Renal cortical epithelial cell (primary cell): ENCODE measurements around the gene OTOP1. TPM values are rescaled to one million over a fixed set of nuclear protein-coding genes. Genes with fewer than 3 reads are reported as not detected.
"Not testable (repeated sequence)": the region's sequence is repeated elsewhere in the genome, so short reads cannot be mapped to it uniquely, and the experiment has no call there.

Experiments used
- DNase-seq: peaks from one replicate; pipeline ENCODE4 v3.0.0-alpha.2; 2011; ENCODE audit warnings: low read depth
- total RNA-seq: library from RNA; depleted of rRNA; stranded (reverse); fragments of >200 nt; gene quantifications from 2 replicates; pipeline ENCODE4 v1.2.3, GENCODE V29; 2014

The OTOP1 gene, protein sequence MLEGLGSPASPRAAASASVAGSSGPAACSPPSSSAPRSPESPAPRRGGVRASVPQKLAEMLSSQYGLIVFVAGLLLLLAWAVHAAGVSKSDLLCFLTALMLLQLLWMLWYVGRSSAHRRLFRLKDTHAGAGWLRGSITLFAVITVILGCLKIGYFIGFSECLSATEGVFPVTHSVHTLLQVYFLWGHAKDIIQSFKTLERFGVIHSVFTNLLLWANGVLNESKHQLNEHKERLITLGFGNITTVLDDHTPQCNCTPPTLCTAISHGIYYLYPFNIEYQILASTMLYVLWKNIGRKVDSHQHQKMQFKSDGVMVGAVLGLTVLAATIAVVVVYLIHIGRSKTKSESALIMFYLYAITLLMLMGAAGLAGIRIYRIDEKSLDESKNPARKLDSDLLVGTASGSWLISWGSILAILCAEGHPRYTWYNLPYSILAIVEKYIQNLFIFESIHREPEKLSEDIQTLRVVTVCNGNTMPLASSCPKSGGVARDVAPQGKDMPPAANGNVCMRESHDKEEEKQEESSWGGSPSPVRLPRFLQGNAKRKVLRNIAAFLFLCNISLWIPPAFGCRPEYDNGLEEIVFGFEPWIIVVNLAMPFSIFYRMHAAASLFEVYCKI
- not detected in 2 replicates for total RNA-seq

DNA sequence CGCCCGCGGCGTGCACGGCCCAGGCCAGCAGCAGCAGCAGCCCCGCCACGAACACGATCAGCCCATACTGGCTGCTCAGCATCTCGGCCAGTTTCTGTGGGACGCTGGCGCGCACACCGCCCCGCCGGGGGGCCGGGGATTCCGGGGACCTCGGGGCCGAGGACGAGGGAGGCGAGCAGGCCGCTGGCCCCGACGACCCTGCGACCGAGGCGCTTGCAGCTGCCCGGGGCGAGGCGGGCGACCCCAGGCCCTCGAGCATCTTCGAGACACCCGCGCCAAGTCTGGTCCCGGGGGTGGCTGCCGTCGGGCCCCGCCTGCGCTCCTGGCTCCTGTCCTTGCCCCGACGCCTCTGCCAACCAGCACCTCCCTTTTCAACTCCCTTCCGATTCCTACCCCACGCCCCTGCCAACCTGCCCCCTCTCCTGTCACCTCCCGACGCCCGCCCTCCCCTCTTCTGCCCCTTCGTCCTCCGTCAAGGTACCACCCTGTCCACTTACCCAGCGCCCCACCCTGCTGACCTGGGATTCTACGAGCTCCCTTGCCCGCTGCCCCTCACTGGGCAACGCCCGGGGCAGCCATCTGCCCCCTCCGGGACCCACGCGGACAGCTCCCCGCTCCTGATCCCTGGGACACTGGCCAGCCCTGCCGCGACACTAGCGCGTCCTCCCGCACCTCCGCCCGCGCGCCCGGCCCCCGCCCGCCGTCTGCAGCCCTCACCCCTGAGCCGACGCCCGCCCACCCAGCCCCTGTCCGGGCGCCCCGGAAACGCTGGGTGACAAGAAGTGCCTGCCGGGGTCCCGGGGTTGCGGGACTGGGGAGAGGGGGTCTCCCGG lies at the start of gene OTOP1:
OTOP1 (minus strand) TSS at position 324 of the 833 bp plus-strand sequence; CDS start at position 259, 65 bp downstream.
- DNase-seq: no peak

DNA sequence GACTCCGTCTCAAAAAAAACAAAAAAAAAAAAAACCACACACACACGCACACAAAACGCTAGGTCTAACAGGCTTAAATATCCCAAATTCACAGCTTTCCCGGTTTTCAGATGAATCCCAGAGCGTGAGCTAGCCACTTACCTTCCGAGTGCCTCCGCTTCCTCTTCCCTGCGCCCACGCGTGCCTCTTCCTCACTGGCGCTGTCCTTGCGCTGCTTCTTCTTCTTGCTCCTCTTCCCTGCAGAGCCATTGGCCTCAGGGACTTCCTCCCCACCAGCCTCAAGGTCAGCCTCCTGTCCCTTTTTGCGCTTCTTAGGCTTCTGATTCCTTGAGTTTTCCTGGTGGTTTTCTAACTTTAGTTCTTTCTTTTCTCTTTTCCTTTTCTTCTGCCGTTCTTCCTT lies 47.5 kb upstream of the OTOP1 start:
- DNase-seq: no peak

DNA sequence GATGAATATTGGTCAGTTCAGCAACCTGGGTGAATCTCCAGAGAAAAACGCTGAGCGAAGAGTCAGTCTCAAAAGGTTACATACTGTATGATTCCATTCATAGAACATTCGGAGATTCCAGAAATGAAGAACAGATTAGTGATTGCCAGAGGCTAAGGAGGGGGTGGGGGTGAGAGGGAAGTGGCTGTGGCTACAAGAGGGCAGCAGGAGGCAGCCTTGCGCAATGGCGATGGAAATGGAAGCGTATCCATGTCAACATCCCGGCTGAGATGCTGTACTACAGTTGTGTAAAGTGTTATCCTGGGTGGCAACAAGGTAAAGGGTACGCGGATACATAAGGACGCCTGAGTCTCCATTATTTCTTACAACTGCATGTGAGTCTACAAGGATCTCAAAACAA lies 45.2 kb upstream of the OTOP1 start:
- no peak for DNase-seq

DNA sequence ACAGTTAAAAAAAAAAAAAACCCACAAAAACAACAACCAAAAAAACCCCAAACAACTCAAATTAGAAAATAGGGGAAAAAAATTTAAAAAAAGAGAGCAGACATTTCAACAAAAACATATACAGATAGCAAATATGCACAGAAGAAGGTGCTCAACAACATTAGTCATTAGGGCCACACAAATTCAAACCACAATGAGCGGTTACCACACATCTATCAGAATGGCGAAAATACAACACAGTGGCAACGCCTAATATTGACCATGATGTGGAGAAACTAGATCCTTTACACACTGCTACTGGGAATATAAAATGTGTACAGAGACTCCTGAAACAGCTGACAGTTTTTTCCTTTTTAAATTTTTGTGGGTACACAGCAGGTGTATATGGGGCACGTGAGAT lies 43.8 kb upstream of the OTOP1 start:
- no peak for DNase-seq

DNA sequence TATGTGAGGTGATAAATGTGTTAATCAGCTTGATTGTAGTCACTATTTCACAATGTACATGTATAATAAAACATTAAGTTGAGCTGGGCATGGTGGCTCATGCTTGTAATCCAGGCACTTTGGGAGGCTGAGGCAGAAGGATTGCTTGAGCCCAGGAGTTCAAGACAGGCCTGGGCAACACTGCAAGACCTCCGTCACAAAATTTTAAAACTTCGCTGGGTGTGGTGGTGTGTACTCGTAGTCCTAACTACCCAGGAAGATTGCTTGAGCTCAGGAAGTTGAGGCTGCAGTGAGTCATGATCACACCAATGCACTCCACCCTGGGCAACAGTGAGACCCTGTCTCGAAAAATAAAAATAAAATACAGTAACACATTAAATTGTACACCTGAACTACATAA lies 43.1 kb upstream of the OTOP1 start:
- DNase-seq: no peak

DNA sequence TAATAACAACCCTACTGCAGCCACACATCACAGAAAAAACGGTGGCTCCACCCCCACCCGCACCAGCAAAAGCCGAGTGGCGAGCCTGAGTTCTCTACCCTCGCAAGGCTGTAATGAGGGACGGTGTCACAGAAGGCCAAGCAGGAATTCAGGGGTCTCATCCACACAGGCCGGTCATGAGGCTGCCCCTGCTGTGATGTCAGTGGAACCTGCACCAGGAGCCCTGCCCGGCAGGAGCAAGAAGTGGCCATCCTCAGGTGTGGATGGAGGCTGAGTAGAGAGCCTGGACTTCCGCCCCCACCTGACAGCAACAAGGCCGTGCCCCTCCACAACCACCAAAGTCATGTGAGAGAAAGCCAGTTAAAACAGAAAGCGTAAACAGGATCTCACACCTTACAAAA lies 42.6 kb upstream of the OTOP1 start:
- DNase-seq: no peak

DNA sequence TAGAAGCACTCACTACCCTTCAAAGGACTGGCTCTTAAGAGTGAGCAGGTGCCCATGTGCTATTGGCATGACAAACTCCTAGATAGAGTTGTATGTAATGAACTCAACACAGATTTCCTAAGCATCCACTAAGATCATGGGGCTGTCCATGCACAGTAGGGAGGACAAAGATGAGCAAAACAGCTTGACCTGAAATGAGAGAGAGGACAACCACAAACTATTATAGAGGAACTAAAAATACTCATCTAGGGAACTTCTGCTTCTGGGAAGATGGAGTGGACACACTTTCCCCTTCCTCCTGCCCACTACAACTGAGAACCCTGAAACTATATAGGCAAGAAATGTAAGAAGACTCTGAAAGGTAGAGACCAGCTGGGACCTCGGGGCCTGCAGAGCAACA lies 42.0 kb upstream of the OTOP1 start:
- no peak for DNase-seq

DNA sequence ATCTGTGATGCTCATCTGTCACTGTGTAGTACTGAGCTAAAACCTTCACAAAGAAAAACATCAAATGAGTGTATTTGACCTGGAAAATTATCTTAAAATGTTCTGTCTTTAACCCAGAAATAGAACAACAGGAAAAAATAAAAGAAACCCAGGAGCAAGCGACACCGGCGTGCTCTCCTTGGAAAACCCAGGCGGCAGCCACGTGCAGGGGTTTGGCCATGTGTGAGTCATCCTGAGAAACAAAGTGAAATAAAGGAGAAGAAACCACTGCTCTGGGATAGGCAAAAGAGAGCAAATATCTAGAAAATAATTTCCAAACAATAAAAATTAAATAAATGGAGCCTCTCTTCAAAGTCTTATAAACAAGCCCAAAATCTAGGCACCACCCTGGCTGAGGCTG lies 41.3 kb upstream of the OTOP1 start:
- DNase-seq: no peak

DNA sequence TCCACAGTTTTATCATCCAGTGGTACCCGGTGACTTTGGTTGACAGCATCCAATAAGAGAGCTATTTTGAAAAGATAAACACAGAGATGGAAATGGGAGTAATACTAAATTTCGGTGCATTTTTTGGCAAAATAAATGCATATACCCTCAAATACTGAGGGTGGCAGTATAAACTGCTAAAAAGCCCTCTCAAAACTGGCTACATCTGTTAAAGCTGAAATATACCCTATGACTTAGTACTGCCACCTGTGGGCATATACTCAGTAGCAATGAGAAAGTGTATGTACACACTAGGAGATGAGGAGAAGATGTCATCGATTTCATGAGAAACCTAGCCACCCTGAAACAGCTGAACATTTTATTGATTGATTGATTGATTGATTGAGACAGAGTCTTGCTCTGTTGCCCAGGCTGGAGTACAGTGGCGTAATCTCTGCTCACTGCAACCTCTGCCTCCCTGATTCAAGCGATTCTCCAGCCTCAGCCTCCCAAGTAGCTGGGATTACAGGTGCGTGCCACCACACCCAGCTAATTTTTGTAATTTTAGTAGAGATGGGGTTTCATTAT lies 33.5 kb upstream of the OTOP1 start:
- peak; percentile 40 for DNase-seq

DNA sequence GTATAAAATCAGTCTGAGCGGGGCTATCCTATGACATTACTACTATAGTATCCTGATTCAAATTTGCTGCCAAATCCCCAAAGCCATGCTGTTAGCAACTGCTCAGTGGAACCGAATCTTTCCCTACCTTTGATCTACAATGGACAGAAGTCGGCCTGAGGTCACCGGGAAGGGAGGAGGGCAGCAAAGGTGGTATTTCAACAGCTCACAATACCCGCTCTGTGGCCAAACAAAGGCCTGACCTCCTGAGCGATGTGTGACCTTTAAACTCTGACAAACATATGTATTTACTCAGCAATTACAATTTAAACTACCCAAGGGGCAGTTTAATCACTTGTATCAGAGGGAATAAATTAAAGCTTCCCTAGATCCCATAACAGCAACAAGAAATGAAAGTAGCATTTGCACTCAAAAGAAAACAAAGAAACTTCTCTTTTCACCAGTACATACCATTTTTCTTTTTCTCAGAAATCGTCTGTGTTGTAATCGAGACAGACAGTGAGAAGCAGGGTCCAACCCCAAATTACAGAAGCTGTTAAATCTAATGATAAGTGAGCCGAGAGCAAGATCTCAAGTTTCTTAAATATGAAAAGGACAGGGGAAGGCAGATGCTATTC lies 32.9 kb upstream of the OTOP1 start:
- no peak for DNase-seq

DNA sequence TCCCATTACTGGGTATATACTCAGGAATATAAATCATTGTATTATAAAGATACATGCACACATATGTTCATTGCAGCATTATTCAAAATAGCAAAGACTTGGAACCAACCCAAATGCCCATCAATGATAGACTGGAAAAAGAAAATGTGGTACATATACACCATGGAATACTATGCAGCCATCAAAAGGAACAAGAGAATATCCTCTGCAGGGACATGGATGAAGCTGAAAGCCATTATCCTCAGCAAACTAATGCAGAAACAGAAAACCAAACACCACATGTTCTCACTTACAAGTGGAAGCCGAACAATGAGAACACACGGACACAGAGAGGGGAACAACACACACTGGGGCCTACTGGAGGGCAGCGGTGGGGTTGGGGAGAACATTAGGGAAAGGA lies 31.0 kb upstream of the OTOP1 start:
- not testable (repeated sequence) for DNase-seq

DNA sequence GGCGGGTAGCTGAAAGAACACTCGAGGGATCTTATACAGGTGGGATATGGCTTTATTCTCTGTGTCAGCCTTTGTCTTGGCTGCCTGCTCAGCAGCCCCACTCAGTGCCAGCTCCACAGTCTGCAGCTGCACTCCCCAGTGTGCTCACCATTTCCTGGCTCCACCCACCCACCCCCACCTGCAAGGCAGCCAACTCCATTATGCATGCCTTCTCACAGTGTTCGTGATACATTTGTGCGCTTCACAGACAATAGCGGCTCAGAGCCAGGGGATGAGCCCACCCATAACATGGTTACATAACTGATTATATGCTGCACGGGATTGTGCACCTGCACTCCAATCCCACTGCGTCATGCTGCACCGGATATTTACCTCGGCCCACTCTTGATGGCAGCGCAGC lies 30.1 kb upstream of the OTOP1 start:
- no peak for DNase-seq

DNA sequence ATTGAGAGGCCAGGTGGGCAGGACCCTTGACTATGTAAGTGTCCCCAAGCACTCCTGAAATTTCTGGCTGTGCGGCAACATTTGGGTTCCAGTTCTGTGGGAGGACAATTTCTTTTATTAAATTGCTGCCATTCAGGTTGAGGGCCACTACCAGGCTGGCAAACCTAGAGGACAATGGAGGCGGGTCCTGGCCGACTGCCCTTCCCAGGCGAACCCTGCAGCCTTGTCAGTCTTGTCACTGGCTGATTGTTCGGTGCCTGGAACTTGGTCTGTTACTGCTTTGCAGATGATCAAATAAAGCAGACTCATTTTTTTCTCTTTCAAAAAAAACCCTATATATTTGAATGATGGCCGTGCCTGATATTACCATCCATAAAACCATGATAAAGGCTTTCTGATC lies 27.9 kb upstream of the OTOP1 start:
- no peak for DNase-seq

DNA sequence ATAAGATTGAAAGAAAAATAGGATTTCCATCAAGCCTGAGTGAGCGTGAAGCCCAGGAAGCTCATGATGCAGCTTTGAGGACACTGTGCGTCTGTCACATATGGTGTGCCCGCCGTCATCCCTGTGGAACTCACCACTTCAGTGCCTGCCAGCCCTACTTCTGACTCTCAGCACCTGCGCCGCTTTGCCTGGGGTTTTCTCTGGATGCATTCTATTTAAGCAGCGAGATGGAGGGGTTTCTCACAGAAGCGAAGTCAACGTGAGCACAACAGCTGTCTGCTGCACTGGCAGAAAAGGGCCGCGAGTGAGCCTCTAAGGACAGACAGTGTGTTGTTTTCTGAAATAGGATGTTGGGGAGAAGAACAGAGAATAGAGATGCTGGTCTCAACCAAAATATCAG lies 27.5 kb upstream of the OTOP1 start:
- DNase-seq: no peak

DNA sequence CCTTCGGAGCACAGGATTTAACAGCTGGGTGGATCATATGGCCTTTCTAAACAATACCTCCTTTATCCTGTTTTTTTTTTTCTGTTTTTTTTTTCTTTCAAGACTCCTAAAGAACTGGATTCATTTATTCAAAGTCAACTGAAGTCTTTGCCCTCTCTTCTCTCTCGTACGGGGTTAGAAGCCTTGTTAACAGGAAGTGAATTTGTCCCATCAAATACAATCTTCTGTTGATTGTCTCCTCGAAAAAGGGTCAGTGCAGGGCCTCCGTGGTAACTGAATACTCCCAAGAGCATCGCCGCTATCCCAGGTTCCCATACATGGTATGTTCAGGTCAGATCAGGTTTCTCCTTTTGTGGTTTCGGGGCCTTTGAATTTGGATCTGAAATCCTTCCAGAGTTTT lies 23.1 kb upstream of the OTOP1 start:
- DNase-seq: no peak

DNA sequence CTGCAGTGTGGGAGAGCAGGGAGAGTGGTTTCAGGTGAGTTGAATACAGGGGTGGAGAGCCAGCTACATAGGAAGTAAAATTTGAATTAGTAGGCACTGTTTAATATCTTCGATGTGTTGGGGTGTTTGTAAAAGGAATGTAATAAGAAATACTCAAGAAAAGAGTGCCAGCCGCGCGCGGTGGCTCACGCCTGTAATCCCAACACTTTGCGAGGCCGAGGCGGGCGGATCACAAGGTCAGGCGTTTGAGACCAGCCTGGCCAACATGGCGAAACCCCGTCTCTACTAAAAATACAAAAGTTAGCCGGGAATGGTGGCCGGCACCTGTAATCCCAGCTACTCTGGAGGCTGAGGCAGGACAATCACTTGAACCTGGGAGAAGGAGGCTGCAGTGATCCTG lies 22.6 kb upstream of the OTOP1 start:
- DNase-seq: not testable (repeated sequence)

DNA sequence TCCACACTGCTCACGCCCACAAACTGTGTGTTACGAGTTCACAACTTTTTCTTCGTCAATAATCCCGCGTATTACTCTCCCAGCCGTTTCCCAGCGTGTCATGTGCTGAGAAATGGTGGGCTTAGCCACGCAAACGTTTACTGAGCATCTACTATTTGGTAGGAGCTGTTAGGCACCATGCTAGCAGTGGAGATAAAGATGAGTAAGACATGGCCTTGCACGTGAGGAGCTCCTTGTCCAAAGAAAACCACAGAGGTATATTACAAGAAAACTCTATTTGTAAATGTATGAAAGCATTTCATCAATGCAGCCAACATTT lies 22.1 kb upstream of the OTOP1 start:
- DNase-seq: peak; percentile 4

DNA sequence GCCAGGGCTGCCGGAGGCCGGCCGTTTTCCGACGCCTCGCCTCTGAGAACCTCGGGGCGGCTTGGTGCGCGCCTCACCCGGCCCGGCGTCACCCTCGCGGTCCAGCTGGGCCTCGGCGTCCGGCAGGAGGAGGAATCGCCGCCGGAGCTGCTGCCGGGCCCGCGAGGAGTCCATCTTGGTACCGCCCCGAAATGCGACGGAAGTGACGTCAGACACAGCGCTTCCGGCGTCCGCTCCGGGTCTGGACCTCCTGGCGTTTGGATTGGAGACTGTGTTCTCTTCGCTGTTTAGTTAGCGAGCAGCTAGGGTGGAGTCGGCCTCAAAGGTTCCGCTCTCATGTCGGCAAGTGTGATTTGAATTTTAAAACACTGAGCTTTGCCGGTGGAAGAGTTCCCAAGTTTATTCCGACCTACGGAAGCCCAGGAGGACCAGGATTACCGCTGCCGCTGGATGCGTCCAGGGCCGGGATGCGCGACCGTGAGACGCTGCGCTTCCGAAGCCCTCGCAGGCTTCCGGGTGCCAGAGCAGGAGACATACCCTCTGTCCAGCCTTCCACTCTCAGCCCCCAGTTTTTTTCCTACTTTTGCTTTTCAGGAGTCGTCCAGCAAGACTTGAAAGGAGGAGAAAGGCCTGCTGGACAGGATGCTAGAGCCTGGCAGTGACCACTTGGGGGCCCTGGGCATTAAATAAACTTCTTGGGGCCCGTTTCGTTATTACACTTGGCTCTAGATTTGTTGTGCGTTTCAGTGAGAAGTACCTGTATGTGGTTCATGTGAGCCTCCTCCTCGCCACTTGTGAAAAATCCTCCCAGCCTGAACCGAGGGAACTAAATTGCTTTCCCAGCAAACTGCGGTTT lies 21.5 kb upstream of the OTOP1 start, which contains the start of gene TMEM128:
TMEM128 (minus strand) TSS at position 195 of the 856 bp plus-strand sequence; CDS start at position 174, 21 bp downstream.
- peak; percentile 84 for DNase-seq

DNA sequence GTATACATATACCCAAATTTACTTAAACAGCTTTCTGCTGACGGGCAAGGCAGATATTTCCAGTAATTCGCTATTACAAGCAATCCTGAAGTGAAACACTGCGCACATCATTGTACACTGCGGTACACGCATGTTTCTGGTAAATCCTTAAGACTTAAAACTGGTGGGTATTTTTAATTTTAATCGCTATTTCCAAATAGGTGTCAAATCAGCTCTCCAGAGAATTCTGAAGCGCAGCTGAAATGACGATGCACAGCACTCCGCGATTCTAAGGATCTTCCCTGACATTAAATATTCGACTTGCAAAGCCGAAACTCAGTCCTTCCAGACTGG lies 20.9 kb upstream of the OTOP1 start:
- peak; percentile 24 for DNase-seq

DNA sequence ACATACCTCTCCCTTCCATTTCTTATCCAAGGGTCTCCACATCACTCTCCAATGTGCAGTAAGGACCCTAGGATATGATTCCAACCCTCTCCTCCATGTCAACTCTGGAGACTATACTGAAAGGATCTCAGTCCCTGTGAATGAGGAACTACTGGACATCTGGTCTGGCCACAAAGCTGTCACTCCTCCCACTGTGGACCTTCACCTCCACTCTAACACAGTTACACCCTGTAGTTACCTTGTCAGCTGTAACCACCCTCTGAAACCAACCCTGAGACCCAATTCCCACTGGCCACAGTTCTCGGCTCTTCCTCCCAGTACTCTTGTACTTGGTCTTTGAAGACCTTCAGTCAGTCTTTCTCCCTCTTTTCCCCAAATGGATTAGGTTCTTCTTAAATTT lies 18.4 kb upstream of the OTOP1 start:
- DNase-seq: no peak

DNA sequence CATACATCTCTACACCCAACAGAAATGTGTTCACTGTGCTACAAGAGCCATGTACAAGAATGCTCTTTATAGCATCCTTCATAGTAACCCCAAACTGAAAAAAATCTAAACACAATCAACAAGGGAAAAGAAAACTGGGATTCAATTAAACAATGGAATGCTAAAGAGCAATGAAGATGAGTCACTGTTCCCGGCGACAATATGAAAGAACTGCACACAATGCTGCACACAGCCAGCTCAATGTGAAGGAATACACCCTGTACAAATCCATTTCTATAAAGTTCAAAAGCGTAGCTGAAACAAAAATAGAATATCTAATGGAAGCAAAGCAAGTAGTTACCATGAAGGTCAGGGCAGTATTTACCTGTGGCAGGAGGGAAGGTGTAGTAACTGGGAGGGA lies 12.8 kb upstream of the OTOP1 start:
- not testable (repeated sequence) for DNase-seq
